Aorta (tissue), 5 donors: ENCODE data around the gene NTHL1. TPM values are rescaled to one million over a fixed set of nuclear protein-coding genes. Genes with fewer than 3 reads are reported as not detected.

Experiments
- ATAC-seq: fragments of 200-7000 bp; cut with Tn5 transposase; one replicate; pipeline ENCODE4 v1.9.1; 2022; ENCODE audit warnings: moderate library complexity; ENCODE audit not compliant: low FRiP score
- DNase-seq, 2 donors: peaks; one replicate each; pipeline ENCODE4 v3.0.0-alpha.2; 2020
- H3K27ac ChIP-seq, 2 donors: one replicate each; pipeline ENCODE4 v1.5.1; 2013; ENCODE audit warnings: low read length in 2 of 2, mild to moderate bottlenecking in 2 of 2, moderate library complexity in 2 of 2, control low read depth in 1 of 2, inconsistent platforms in 1 of 2, low read depth in 1 of 2
- H3K27me3 ChIP-seq, 2 donors: one replicate each; pipeline ENCODE4 v1.6.1; 2013; ENCODE audit warnings: control low read depth in 1 of 2, low read length in 1 of 2, mild to moderate bottlenecking in 1 of 2, moderate library complexity in 1 of 2; ENCODE audit not compliant: insufficient read depth in 2 of 2, control insufficient read depth in 1 of 2
- H3K36me3 ChIP-seq, 2 donors: one replicate each; pipeline ENCODE4 v1.6.1; 2013; ENCODE audit warnings: control low read depth in 1 of 2, low read length in 1 of 2, mild to moderate bottlenecking in 1 of 2; ENCODE audit not compliant: insufficient read depth in 2 of 2, control insufficient read depth in 1 of 2
- H3K4me1 ChIP-seq, 2 donors: one replicate each; pipeline ENCODE4 v1.6.1; 2013; ENCODE audit warnings: low read length in 2 of 2, control low read depth in 1 of 2, mild to moderate bottlenecking in 1 of 2, moderate library complexity in 1 of 2; ENCODE audit not compliant: insufficient read depth in 2 of 2, control insufficient read depth in 1 of 2
- H3K4me3 ChIP-seq, 2 donors: one replicate each; pipeline ENCODE4 v1.5.1; 2013; ENCODE audit warnings: low read length in 2 of 2, control low read depth in 1 of 2, mild to moderate bottlenecking in 1 of 2
- H3K9me3 ChIP-seq: one replicate; pipeline ENCODE4 v1.6.1; 2013; ENCODE audit warnings: mild to moderate bottlenecking, low read length; ENCODE audit not compliant: control insufficient read depth
- WGBS, 2 donors: extraction: QIAGEN DNeasy Blood & Tissue Kit; methylation state at CpG; one replicate each; pipeline ENCODE4 v1.1.7; 2013; 5-methylcytosine and 5-hydroxymethylcytosine counted together
- intact Hi-C, 2 donors: fragments of 100-400 bp; cut with DNase I; formaldehyde crosslinking; loops; one replicate each; pipeline versions ENCODE4 v1.14.2 to v1.15.0; 2022
- polyA plus RNA-seq, 2 donors: library from polyadenylated mRNA; stranded (reverse); fragments of 200-250 nt; gene quantifications; one replicate each; pipeline ENCODE4 v1.2.3, GENCODE V29; 2013
- total RNA-seq, 2 donors: library from RNA; stranded (reverse); fragmentation: NEBNext Ultra II Directional; extraction: Animal tissue kit (Norgen Biotek cat#: 25700); gene quantifications; one replicate each; pipeline ENCODE4 v1.2.1, GENCODE V29; 2021
- donor health status: healthy with polysubstance abuse.
- donor health status: Bipolar disorder and iron deficiency.
- donor health status: DM: no; HTN: no; CAD: no.
- donor health status: DM: no; HTN: no; CAD: no.
- donor health status: DM: yes; HTN: yes; CAD: no.

NTHL1 gene
- total and polyA plus RNA-seq, 4 donors, result 7.4 to 33.8 (median 18.6) TPM

DNA sequence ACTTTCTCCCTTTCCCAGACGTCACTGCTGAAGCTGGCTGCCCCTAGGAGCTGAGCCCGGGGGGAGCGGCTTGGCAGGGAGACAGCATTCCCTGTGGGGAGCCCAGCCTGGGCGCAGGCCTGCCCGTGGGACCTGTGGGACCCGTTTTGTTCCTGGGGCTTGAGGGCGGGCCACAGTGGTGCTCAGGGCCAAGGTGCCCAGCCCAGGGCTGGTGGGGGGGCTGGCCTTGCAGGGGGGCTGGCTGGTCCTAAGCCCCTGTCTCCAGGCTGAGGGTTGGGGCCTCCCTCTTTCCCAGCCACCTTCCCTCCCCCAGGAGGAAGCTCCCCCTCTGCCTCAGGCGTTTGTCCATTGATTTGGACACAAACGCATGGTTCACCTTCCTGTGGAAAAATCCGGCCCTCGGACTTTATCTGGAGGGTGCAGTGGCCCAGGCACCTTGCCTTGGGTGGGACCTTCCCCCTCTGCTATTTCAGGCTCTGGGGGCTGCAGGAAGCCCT lies 16.5 kb downstream of the NTHL1 start:
- Histone ChIP-seq H3K4me3 (no peak overlapping the region), H3K9me3 (no peaks in the 10 kb centered on the region), H3K27me3 (no peaks in the 10 kb centered on the region), H3K36me3 (no peaks in the 10 kb centered on the region), H3K27ac (no peak overlapping the region), H3K4me1 (no peaks in the 10 kb centered on the region)
- intact Hi-C loops, result no loop called here
- ATAC-seq, result no peak
- WGBS, 2 donors, result 53 to 65% methylated on average over 10 to 11 of the region's 11 CpGs
- DNase-seq, result no peak

DNA sequence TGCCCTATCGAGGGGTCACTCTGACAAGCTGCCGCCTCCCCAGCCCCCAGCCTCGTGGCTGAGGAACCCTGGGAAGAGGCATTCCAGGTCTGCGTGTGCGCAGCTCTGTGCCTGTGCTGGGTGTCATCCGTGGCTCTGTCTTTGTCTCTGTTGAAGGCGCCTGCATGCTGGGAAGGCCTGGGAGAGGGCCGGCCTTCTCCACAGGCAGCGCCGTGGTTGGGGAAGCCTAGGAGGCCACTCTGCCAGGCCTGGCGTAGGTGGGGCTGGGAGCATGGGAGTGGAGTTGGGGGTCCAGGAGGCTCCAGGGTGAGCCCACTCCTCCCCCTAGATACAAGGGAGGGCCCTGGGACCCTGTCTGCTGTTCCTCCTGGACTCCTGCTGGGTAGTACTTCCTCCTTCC lies 17.6 kb downstream of the NTHL1 start:
- ATAC-seq (no peak), DNase-seq (no peak)
- no peaks in the 10 kb centered on the region for H3K27me3 ChIP-seq
- no peaks in the 10 kb centered on the region for H3K9me3 ChIP-seq
- no peaks in the 10 kb centered on the region for H3K36me3 ChIP-seq
- WGBS, 2 donors, result 88 to 91% methylated on average over 11 of the region's 11 CpGs
- intact Hi-C loops, result no loop called here
- H3K4me3 ChIP-seq, result no peak overlapping the region
- H3K4me1 ChIP-seq, result no peaks in the 10 kb centered on the region
- no peak overlapping the region for H3K27ac ChIP-seq

DNA sequence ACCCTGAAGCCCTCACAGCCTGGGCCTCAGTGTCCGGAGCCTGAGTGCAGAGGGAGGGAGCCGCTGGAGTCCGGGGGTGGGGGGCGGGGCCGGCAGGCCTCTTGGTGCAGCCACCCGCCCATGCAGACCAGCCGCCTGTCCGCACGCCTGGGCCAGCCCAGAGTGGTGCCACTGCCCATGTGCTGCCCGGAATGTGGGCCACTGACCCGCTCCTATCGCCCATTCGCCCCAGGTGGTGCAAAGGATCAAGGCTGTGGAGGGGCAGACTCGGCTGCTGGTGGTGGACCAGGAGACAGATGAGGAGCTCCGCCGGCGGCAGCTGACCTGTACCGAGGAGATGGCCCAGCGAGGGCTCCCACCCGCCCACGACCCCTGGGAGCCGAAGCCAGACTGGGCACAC lies 18.3 kb downstream of the NTHL1 start:
- 79 to 81% methylated on average over 22 of the region's 22 CpGs for WGBS, 2 donors
- no peaks in the 10 kb centered on the region for H3K9me3 ChIP-seq
- ATAC-seq (no peak), DNase-seq (no peak)
- H3K27me3 ChIP-seq, result no peaks in the 10 kb centered on the region
- no peak overlapping the region for H3K4me3 ChIP-seq
- no peaks in the 10 kb centered on the region for H3K4me1 ChIP-seq
- no peaks in the 10 kb centered on the region for H3K36me3 ChIP-seq
- H3K27ac ChIP-seq, result no peak overlapping the region
- intact Hi-C loops, result no loop called here

DNA sequence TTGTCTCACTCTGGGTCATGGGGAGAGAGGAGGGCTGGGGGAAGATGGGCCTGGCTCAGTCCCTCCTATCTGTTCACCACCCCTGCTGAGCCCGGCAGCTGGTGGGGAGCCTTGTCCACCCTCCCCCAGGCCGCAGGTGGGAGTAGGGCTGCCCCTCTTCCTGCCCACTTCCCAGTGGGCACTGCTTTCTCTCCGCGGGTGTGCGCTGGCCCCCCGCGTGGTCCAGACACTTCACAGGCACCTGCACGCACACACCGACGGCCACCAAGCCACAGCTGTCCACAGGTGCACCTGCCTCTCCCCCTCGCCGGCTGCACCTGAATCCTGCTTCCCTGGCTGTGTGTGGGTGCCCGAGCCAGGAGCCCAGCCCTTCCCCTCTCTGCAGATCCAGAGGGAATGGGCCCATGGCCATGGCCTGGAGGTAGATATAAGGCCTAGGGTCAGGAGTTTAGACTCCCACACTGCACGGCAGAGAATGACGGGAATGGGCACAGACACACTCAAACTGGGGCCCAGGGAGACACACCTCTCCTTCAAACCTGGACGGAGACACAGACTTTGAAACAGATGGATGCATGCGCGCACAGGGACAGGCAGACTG lies 18.9 kb downstream of the NTHL1 start:
- no peaks in the 10 kb centered on the region for H3K36me3 ChIP-seq

DNA sequence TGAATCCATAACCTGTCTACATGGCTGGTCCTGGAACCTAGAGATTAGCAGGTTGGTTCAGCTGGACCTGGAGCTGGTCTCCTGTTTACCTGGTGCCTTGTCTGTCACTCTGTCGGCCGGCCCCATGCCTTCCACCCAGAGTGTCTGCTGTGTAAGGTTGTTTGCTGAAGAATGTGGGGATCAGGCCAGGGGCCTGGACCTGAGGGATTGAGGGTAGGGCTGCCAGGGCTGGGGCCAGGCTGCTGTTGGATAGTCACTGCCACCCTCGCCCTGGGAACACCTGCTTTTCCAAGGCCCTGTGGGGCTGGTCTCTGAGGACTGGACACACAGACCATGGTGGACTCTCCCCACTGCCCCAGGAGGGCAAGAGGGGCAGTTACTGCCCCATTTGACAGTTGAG lies 19.5 kb downstream of the NTHL1 start:
- no peak overlapping the region for H3K4me3 ChIP-seq
- intact Hi-C loops, result no loop called here
- H3K27me3 ChIP-seq, result no peaks in the 10 kb centered on the region
- H3K27ac ChIP-seq, result no peak overlapping the region
- H3K9me3 ChIP-seq, result no peaks in the 10 kb centered on the region
- DNase-seq, result no peak
- no peak for ATAC-seq
- H3K4me1 ChIP-seq, result no peaks in the 10 kb centered on the region
- WGBS, 2 donors, result 76 to 79% methylated on average over 3 of the region's 3 CpGs
- no peaks in the 10 kb centered on the region for H3K36me3 ChIP-seq

More for the DNA sequence above, 18.9 kb downstream of the NTHL1 start:
- intact Hi-C loops, result no loop called here
- Histone ChIP-seq H3K27ac (no peak overlapping the region), H3K27me3 (no peaks in the 10 kb centered on the region), H3K4me1 (no peaks in the 10 kb centered on the region), H3K9me3 (no peaks in the 10 kb centered on the region), H3K4me3 (no peak overlapping the region)
- DNase-seq (no peak), ATAC-seq (no peak)
- 85 to 89% methylated on average over 18 of the region's 18 CpGs for WGBS, 2 donors

DNA sequence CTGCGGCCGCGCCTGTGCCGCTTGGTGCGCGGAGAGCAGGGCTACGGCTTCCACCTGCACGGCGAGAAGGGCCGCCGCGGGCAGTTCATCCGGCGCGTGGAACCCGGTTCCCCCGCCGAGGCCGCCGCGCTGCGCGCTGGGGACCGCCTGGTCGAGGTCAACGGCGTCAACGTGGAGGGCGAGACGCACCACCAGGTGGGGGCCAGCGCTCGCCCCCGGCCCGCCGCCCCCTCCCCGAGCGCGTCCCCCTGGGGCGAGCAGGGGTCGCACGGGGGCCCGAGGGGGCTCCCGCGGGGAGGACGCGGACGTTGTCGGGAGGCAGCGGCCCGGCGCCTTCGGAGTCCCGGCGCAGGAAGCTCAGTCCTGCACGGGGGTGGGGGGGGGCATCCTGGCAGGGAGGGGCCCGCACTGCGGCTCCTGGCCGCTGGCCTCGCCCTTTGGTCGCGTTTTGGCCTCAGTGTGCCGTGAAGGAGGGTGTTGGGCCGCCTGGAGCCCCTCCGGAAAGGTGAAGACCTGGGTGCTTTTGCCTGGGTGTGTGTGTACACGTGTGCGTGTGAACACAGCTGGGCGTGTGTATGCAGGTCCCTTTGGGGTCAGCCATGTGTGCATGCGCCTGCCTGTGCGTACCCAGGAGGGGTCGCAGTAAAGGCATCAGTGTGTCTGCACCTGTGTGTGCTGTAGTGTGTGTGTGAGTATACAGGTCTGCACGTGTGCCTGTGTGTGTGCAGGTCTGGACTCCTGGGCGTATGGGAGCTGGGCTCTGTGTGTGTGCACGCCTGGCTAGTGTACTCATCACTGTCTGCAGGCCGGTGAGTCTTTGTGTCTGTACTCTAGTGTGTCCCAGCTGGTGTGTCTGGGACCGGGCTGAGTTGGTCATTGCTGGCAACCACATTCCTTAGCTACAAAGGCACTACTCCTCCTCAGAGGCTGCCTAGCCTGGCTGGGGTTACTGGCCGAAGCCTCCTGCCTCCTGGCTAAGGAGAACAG lies 20.3 kb downstream of the NTHL1 start:
- DNase-seq, result no peak
- no peaks in the 10 kb centered on the region for H3K9me3 ChIP-seq
- no peak overlapping the region for H3K27ac ChIP-seq
- H3K27me3 ChIP-seq, result no peaks in the 10 kb centered on the region
- WGBS, 2 donors, result 2 to 3% methylated on average over 40 to 76 of the region's 76 CpGs
- no peaks in the 10 kb centered on the region for H3K36me3 ChIP-seq
- no peaks in the 10 kb centered on the region for H3K4me1 ChIP-seq
- ATAC-seq, result no peak
- peak overlapping the region; percentile 63 to 65 for H3K4me3 ChIP-seq
- intact Hi-C loops, result no loop called here

DNA sequence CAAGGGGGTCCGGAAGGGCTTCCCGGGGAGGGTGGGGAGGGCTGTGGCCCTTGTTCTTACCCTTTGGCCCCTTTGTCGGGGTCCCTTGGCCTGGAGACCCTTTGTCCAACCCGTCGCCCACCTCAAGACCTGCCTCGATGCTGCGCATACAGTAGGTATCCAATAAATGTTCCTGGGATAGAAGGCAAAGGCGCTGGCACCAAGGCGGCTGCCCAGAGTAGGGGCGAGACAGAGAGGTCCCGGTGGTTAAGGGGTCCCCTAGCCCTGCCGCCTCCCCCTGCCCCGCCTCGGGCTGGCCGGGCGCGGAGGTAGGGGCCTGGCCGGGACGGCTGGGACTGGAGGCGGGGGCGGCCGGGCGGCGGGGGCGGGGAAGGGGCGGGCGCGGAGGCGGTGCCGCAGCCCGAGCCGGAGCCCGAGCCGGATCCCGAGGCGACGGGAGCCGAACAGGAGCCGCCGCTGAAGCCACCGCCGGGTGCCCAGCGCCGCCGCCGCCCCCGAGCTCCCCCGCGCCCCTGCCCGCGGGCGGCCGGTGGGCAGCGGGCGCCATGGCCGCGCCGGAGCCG lies 21.1 kb downstream of the NTHL1 start, which contains the start of gene NHERF2:
TSS of gene NHERF2 (plus strand) at position 442 of the 563 bp plus-strand sequence. CDS start at position 546, 104 bp downstream.
- DNase-seq (no peak), ATAC-seq (no peak)
- H3K4me3 ChIP-seq, result peak within 1 kb of the TSS; percentile 63 to 65
- H3K9me3 ChIP-seq, result no peaks in the 10 kb centered on the region
- H3K36me3 ChIP-seq, result no peaks in the 10 kb centered on the region
- H3K27me3 ChIP-seq, result no peaks in the 10 kb centered on the region
- H3K4me1 ChIP-seq, result no peaks in the 10 kb centered on the region
- intact Hi-C loops, result no loop called here
- no peak within 1 kb of the TSS for H3K27ac ChIP-seq
- WGBS, 2 donors, result 7 to 13% methylated on average over 25 to 59 of the region's 59 CpGs

DNA sequence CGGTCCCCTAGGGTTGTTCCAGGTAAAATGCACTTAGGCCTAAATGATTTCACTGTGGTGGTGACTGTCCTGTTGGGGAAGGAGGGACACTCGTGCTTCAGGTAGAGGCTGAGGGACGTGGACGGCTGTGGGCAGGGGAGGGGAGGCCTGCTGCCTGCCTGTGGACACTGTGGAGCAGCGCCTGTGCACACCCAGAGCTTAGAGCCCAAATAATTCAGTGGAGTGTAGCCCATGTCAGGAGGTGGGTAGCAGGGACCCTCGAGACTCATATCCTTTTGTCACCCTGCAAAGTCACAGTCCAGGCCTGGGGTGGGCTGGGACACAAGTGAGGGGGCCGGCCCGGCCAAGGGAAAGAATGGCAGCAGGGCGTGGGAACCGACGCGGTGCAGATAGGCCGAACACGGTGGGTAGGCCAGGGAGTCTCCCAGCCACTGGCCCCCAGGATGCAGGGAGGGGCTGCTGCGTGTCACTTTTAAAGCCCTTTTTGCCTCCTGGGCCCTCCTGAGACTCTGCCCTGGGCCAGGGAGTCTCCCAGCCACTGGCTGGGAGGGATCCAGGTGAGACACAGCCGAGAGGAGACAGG lies 21.7 kb downstream of the NTHL1 start:
- intact Hi-C loops, result no loop called here
- no peak for DNase-seq
- WGBS, 2 donors, result 74% methylated on average over 16 of the region's 16 CpGs
- Histone ChIP-seq H3K9me3 (no peaks in the 10 kb centered on the region), H3K27me3 (no peaks in the 10 kb centered on the region), H3K27ac (no peak overlapping the region), H3K4me1 (no peaks in the 10 kb centered on the region), H3K4me3 (no peak overlapping the region), H3K36me3 (no peaks in the 10 kb centered on the region)
- no peak for ATAC-seq
